Gastrocnemius medialis (tissue), 4 donors: Measurements from ENCODE around the gene VWA5B1.

Experiments
- CTCF ChIP-seq, 5 experiments: fragments of 450-650 bp in 3 of 5; fragments of 200-600 bp in 2 of 5; sonication (generic) in 2 of 5; IDR thresholded peaks in 4 of 5; conservative IDR thresholded peaks in 1 of 5; 1 replicate in 4 of 5; 2 replicates in 1 of 5; pipeline ENCODE4 v1.5.1; 2016 to 2019; ENCODE audit warnings: antibody characterized with exemption in 5 of 5, mild to moderate bottlenecking in 3 of 5, moderate library complexity in 3 of 5
- POLR2A ChIP-seq, 2 donors: fragments of 450-650 bp; IDR thresholded peaks; one replicate each; pipeline ENCODE4 v1.6.1; 2017; ENCODE audit warnings: antibody characterized with exemption in 2 of 2, mild to moderate bottlenecking in 2 of 2, moderate library complexity in 2 of 2

- TF ChIP-seq POLR2A (IDR thresholded peaks at IDR 0.05) (no peak), CTCF (IDR thresholded peaks at IDR 0.05 in 4 of 5, conservative IDR thresholded peaks at IDR 0.05 in 1 of 5) (no peak)
Observed at GRCh38 chr1:20379075-20379474, 88.4 kb downstream of the VWA5B1 start.
